Measurements from ENCODE around the gene TIAL1.

DNA sequence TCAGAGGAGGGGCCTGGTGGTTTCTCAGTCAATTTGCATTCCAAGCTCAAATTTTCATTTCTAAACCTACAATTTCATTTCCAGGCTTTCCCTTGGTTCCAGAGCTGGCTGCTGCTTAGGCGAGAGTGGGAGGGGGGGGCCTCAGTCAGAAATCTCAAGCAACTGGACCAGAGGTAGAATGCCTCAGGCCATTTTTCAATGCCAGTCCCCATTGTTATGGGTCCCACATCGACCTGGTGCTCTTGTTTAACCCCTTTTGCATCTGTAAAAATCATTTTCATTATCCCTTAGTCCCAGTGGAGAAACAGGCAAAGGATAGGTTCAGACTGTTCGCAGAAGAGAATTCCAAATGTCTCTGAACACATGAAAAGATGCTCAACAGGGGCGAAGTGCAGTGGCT lies 40.9 kb upstream of the TIAL1 start:
- TF ChIP-seq, protein P1, sequence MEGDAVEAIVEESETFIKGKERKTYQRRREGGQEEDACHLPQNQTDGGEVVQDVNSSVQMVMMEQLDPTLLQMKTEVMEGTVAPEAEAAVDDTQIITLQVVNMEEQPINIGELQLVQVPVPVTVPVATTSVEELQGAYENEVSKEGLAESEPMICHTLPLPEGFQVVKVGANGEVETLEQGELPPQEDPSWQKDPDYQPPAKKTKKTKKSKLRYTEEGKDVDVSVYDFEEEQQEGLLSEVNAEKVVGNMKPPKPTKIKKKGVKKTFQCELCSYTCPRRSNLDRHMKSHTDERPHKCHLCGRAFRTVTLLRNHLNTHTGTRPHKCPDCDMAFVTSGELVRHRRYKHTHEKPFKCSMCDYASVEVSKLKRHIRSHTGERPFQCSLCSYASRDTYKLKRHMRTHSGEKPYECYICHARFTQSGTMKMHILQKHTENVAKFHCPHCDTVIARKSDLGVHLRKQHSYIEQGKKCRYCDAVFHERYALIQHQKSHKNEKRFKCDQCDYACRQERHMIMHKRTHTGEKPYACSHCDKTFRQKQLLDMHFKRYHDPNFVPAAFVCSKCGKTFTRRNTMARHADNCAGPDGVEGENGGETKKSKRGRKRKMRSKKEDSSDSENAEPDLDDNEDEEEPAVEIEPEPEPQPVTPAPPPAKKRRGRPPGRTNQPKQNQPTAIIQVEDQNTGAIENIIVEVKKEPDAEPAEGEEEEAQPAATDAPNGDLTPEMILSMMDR (conservative IDR thresholded peaks at IDR 0.05): no peak
- TF ChIP-seq ZFX (IDR thresholded peaks at IDR 0.05): no peak

Measured in C4-2B (cell line).